SU-DHL-6 (cell line): ENCODE results near the gene SF3A1.

Source experiments
- EZH2phosphoT487 ChIP-seq: fragments of 200-600 bp; sonication (generic), shearing (Covaris generic); conservative IDR thresholded peaks from 2 replicates; pipeline ENCODE4 v1.6.1; 2018; ENCODE audit warnings: mild to moderate bottlenecking, antibody characterized with exemption, low read length, moderate library complexity, mixed read lengths
- TF ChIP-seq, protein P1 (sequence below): fragments of 200-600 bp; sonication (generic); IDR thresholded peaks from one replicate; pipeline ENCODE4 v1.5.1; 2017; ENCODE audit warnings: antibody characterized with exemption, mild to moderate bottlenecking, low read length, moderate library complexity; ENCODE audit not compliant: insufficient read depth, poor library complexity, severe bottlenecking

DNA sequence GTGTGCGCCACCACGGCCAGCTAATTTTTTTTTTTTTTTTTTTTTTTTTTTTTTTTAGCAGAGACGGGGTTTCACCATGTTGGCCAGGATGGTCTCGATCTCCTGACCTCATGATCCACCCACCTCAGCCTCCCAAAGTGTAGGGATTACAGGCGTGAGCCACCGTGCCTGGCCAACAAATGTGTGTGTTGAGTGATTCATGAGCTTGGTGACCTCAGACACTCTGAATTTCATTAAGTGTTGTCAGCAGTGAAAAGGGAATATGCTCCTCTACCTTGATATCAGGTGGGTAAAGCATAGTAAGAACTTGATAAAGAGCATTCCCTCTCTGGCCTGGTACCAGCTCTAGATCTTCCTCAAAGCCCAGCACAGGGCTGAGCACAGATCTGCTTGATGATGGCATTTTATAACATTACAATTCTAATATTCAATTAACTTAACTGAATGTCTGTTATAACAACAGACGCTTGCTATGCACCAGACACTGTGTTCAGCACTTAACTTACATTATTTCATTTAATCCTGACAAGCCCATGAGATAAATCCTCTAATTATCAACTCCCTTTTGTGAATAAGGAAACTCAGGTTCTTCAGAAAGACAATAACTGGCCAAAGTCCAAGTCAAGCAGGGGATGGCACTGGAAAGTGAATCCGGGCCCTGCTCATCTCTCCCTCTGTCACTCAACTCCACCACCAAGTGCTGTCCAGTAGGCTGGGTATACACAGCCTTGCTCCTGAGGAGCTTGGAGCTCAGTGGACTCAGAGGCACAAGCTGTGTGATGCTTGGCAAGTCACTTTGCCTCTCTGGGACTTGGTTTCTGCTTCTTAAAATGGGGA, 42.9 kb downstream of the SF3A1 start:
- TF ChIP-seq, protein P1, sequence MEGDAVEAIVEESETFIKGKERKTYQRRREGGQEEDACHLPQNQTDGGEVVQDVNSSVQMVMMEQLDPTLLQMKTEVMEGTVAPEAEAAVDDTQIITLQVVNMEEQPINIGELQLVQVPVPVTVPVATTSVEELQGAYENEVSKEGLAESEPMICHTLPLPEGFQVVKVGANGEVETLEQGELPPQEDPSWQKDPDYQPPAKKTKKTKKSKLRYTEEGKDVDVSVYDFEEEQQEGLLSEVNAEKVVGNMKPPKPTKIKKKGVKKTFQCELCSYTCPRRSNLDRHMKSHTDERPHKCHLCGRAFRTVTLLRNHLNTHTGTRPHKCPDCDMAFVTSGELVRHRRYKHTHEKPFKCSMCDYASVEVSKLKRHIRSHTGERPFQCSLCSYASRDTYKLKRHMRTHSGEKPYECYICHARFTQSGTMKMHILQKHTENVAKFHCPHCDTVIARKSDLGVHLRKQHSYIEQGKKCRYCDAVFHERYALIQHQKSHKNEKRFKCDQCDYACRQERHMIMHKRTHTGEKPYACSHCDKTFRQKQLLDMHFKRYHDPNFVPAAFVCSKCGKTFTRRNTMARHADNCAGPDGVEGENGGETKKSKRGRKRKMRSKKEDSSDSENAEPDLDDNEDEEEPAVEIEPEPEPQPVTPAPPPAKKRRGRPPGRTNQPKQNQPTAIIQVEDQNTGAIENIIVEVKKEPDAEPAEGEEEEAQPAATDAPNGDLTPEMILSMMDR: no peak
- no peak for TF ChIP-seq EZH2phosphoT487
